ENCODE data around the gene DAAM1.

The DAAM1 gene

GRCh38 chr14:59221568-59221967 lies 33.1 kb downstream of the DAAM1 start:
- no peak for DNase-seq (ENCODE audit: low read depth, low spot score)

- DNase-seq (ENCODE audit: low read depth, low spot score): no peak
Observed at GRCh38 chr14:59224341-59224740, 35.9 kb downstream of the DAAM1 start.

- DNase-seq (ENCODE audit: low read depth, low spot score): no peak
Observed at GRCh38 chr14:59225281-59225680, 36.8 kb downstream of the DAAM1 start.

GRCh38 chr14:59228421-59228820 lies 40.0 kb downstream of the DAAM1 start:
- no peak for DNase-seq (ENCODE audit: low read depth, low spot score)

- DNase-seq (ENCODE audit: low read depth, low spot score): no peak
Observed at GRCh38 chr14:59229653-59230406, 41.4 kb downstream of the DAAM1 start.

- no peak for DNase-seq (ENCODE audit: low read depth, low spot score)
Observed at GRCh38 chr14:59236195-59236594, 47.7 kb downstream of the DAAM1 start.

- no peak for DNase-seq (ENCODE audit: low read depth, low spot score)
Observed at GRCh38 chr14:59238216-59238615, 49.7 kb downstream of the DAAM1 start.

GRCh38 chr14:59239022-59239421 lies 50.6 kb downstream of the DAAM1 start:
- no peak for DNase-seq (ENCODE audit: low read depth, low spot score)

- DNase-seq (ENCODE audit: low read depth, low spot score): no peak
Observed at GRCh38 chr14:59240356-59240755, 51.9 kb downstream of the DAAM1 start.

- no peak for DNase-seq (ENCODE audit: low read depth, low spot score)
Observed at GRCh38 chr14:59241121-59241520, 52.7 kb downstream of the DAAM1 start.

- no peak for DNase-seq (ENCODE audit: low read depth, low spot score)
Observed at GRCh38 chr14:59243174-59243573, 54.7 kb downstream of the DAAM1 start.

GRCh38 chr14:59244581-59244980 lies 56.1 kb downstream of the DAAM1 start:
- no peak for DNase-seq (ENCODE audit: low read depth, low spot score)

- DNase-seq (ENCODE audit: low read depth, low spot score): no peak
Observed at GRCh38 chr14:59245809-59246295, 57.4 kb downstream of the DAAM1 start.

GRCh38 chr14:59246566-59246965 lies 58.1 kb downstream of the DAAM1 start:
- no peak for DNase-seq (ENCODE audit: low read depth, low spot score)

- DNase-seq (ENCODE audit: low read depth, low spot score): no peak
Observed at GRCh38 chr14:59247801-59248584, 59.5 kb downstream of the DAAM1 start.

- no peak for DNase-seq (ENCODE audit: low read depth, low spot score)
Observed at GRCh38 chr14:59249029-59249428, 60.6 kb downstream of the DAAM1 start.

- no peak for DNase-seq (ENCODE audit: low read depth, low spot score)
Observed at GRCh38 chr14:59251811-59252771, 63.6 kb downstream of the DAAM1 start.

- DNase-seq (ENCODE audit: low read depth, low spot score): no peak
Observed at GRCh38 chr14:59252772-59253500, 64.5 kb downstream of the DAAM1 start.

GRCh38 chr14:59253527-59253926 lies 65.1 kb downstream of the DAAM1 start:
- no peak for DNase-seq (ENCODE audit: low read depth, low spot score)

GRCh38 chr14:59254146-59254910 lies 65.9 kb downstream of the DAAM1 start:
- peak; percentile 92 for DNase-seq (ENCODE audit: low read depth, low spot score)
